ENCODE results near the gene PTPN3.

Gene PTPN3

DNA sequence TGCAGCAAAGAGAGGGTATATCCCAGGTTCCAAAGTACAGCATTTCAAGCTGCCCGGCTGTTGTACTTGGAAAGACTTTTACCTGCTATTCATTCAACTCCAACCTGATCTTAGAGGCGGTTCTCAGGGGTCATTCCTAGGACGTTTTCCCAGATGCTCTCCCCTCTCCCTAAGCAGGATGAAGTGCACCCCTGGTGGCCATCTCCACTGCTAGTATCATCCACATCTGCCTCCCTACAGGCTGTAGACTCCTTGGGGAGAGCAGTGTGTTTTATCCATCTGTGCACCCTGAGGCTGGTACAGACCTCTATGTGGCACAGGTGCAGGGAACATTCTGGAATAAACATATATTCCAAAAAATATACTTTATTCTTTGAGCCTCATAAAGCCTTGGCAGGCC, 56.8 kb downstream of the PTPN3 start:
- TF ChIP-seq, protein P1, sequence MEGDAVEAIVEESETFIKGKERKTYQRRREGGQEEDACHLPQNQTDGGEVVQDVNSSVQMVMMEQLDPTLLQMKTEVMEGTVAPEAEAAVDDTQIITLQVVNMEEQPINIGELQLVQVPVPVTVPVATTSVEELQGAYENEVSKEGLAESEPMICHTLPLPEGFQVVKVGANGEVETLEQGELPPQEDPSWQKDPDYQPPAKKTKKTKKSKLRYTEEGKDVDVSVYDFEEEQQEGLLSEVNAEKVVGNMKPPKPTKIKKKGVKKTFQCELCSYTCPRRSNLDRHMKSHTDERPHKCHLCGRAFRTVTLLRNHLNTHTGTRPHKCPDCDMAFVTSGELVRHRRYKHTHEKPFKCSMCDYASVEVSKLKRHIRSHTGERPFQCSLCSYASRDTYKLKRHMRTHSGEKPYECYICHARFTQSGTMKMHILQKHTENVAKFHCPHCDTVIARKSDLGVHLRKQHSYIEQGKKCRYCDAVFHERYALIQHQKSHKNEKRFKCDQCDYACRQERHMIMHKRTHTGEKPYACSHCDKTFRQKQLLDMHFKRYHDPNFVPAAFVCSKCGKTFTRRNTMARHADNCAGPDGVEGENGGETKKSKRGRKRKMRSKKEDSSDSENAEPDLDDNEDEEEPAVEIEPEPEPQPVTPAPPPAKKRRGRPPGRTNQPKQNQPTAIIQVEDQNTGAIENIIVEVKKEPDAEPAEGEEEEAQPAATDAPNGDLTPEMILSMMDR (IDR thresholded peaks at IDR 0.05; ENCODE audit: control insufficient read depth, insufficient read depth, low read depth, low read length, missing control alignments): peak; percentile 33
- H3K4me3 ChIP-seq (ENCODE audit: control insufficient read depth, low read depth, low read length): no peak overlapping the region
- DNase-seq (ENCODE audit: low read depth): no peak

DNA sequence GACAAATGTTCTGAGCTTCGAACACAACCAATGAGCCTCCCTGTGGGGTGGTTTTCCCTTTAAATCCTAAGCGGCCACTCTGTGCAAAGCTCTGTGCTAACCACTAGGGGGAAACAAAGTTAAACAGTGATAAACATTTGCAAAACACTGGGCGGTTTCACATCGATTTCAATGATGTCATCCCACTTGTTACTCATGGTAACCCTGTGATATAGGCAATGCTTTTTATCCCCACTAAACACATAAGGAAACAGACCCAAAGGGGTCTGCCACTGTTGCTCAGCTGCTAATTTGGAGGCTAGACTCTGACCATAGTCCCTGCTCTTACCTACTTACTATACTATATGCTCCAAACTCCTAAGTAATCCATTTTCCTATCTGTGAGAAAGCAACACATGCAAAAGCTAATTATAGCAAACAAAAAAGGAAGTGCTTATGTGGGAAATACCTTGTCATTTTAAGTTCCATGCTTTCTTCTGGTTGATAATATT, 57.3 kb downstream of the PTPN3 start:
- H3K4me3 ChIP-seq (ENCODE audit: control insufficient read depth, low read depth, low read length): no peak overlapping the region
- TF ChIP-seq, protein P1 (IDR thresholded peaks at IDR 0.05; ENCODE audit: control insufficient read depth, insufficient read depth, low read depth, low read length, missing control alignments): peak; percentile 83
- peak; percentile 74 for DNase-seq (ENCODE audit: low read depth)

DNA sequence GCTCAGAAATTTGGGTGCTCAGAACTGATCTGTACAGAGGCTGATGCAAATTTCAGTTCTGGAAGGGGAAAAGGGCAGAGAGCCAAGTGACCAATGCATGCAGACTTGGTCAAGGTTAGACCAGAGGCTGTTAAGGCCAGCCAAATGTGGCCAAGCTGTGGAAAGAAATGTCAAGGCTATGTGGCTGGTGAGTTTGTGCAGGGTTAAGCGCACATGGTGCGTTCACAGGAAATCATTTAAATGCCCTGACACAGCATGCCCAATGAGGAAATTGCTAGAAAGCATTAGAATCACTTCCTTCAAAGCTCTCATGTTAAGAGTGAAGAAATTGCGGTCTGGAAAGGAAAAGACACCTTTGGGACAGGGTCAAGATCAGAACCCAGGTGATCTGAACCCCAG, 58.0 kb downstream of the PTPN3 start:
- TF ChIP-seq, protein P1 (IDR thresholded peaks at IDR 0.05; ENCODE audit: control insufficient read depth, insufficient read depth, low read depth, low read length, missing control alignments): no peak
- no peak overlapping the region for H3K4me3 ChIP-seq (ENCODE audit: control insufficient read depth, low read depth, low read length)
- no peak for DNase-seq (ENCODE audit: low read depth)

DNA sequence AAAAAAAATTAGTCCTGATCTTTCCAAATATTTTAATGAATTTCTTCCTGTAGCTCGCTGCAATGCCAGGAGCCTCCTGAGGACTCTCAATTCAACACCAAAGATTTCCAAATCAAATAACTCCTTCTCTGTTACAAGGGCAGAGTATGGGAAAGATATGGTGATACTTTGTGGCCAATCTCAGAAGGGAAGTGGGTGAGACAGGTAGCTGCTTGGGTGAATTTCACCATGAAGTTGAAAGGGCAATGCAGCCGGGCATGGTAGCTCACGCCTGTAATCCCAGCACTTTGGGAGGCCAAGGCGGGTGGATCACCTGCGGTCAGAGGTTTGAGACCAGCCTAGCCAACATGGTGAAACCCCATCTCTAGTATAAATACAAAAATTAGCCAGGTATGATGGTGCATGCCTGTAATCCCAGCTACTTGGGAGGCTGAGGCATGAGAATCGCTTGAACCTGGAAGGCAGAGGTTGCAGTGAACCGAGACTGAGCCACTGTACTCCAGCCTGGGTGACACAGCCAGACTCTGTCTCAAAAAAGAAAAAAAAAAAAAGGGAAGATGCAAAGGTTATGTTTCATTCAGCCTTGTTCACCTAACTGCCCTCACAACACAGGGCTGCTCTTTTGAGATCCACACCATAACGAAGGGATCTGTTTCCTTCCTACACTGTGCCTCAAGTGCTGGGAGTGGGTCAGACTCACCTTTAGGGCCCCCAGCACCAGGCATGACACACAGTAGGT, 58.6 kb downstream of the PTPN3 start:
- no peak overlapping the region for H3K4me3 ChIP-seq (ENCODE audit: control insufficient read depth, low read depth, low read length)
- DNase-seq (ENCODE audit: low read depth): no peak
- TF ChIP-seq, protein P1 (IDR thresholded peaks at IDR 0.05; ENCODE audit: control insufficient read depth, insufficient read depth, low read depth, low read length, missing control alignments): no peak

DNA sequence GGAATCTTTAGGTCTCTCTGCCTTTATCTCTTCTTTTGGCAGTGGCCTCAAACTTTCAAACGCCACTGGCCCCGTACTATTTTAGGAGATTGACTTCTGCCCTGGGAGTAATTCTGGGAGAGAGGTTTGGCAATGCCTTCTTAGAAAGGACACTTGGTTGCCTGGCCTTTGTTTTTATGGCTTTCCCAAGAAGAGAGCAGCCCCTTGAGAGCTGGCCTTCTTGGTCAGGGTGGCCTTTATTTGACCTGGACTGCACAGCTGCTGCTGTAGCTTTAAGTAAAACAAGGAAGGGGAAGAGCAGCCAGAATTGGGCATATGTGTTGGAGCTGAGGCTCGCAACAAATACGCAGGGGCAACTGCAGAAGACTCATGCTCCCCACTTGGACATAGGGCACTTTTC, 60.8 kb downstream of the PTPN3 start:
- H3K4me3 ChIP-seq (ENCODE audit: control insufficient read depth, low read depth, low read length): no peak overlapping the region
- TF ChIP-seq, protein P1 (IDR thresholded peaks at IDR 0.05; ENCODE audit: control insufficient read depth, insufficient read depth, low read depth, low read length, missing control alignments): no peak
- DNase-seq (ENCODE audit: low read depth): no peak

DNA sequence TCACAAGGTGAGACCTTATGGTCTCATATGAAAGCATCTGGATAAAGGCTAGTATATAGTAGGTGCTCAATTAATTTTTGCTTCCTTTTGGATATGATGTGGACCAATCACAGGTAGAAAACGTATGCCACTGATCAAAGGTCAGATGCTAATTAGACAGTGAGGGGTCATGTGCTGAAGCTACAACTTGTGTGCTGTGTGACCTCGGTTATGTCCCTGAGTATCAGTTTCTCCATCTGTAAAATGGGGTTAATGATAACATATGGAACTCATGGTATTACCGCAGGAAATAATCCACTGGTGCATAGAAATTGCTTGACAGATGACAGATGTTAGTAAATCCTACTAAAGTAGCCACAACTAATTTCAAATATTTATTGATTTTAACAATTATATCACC, 62.0 kb downstream of the PTPN3 start:
- no peak for DNase-seq (ENCODE audit: low read depth)
- TF ChIP-seq, protein P1 (IDR thresholded peaks at IDR 0.05; ENCODE audit: control insufficient read depth, insufficient read depth, low read depth, low read length, missing control alignments): no peak
- no peak overlapping the region for H3K4me3 ChIP-seq (ENCODE audit: control insufficient read depth, low read depth, low read length)
